GM12892 (cell line): ENCODE measurements around the gene BROX.

Experiments
- POLR2A ChIP-seq: IDR thresholded peaks from 2 replicates; pipeline ENCODE4 v1.6.1; 2011; ENCODE audit warnings: low read depth, low read length, control low read depth
- TAF1 ChIP-seq: IDR thresholded peaks from 2 replicates; pipeline ENCODE4 v1.6.1; 2011; ENCODE audit warnings: low read depth, mild to moderate bottlenecking, control low read depth, low read length, borderline replicate concordance

GRCh38 chr1:222704260-222704659 is 8.1 kb upstream of the BROX start:
- no peak for TF ChIP-seq TAF1
- no peak for TF ChIP-seq POLR2A
